H1 (cell line): Measurements from ENCODE around the gene AKIRIN2. TPM values are rescaled to one million over a fixed set of nuclear protein-coding genes. Genes with fewer than 3 reads are reported as not detected.

ENCODE experiments used
- CTCF ChIA-PET: fragments of 300-600 bp; sonication (Branson Sonifier 250); formaldehyde crosslinking; loops from one replicate; lab custom pipeline; 2021; ENCODE audit not compliant: partially characterized antibody; lab: Charles Lee
- POLR2A ChIA-PET: fragments of 300-600 bp; sonication (Branson Sonifier 250); formaldehyde crosslinking; loops from one replicate; lab custom pipeline; 2021; ENCODE audit warnings: inconsistent platforms; ENCODE audit not compliant: partially characterized antibody; lab: Charles Lee
- DNase-seq, 2 experiments: peaks; one replicate each; pipeline versions ENCODE4 v3.0.0 to v3.0.0-alpha.2; 2010 to 2022; ENCODE audit warnings: low spot score in 2 of 2, low read depth in 1 of 2, mixed read lengths in 1 of 2
- FAIRE-seq: peaks from 2 replicates; lab custom pipeline; 2011; peaks lifted over from hg19 to GRCh38; lab: Jason Lieb, UNC
- H2AFZ ChIP-seq: 2 replicates; pipeline ENCODE4 v1.8.1; 2012; ENCODE audit warnings: low read length, inconsistent platforms
- H2AK5ac ChIP-seq: 2 replicates; pipeline ENCODE4 v1.6.1; 2013; ENCODE audit warnings: low read depth, low read length
- H2BK120ac ChIP-seq: replicated peaks from 2 replicates; pipeline ENCODE3; 2013; ENCODE audit warnings: low read depth, low read length, inconsistent platforms
- H2BK12ac ChIP-seq: 2 replicates; pipeline ENCODE4 v1.6.1; 2013; ENCODE audit warnings: low read depth, low read length
- H2BK15ac ChIP-seq: 2 replicates; pipeline ENCODE4 v1.6.1; 2013; ENCODE audit warnings: low read length
- H2BK20ac ChIP-seq: 2 replicates; pipeline ENCODE4 v1.6.1; 2013; ENCODE audit warnings: low read length
- H2BK5ac ChIP-seq: 2 replicates; pipeline ENCODE4 v1.6.1; 2013; ENCODE audit warnings: low read depth, low read length
- H3K14ac ChIP-seq: 2 replicates; pipeline ENCODE4 v1.6.1; 2013; ENCODE audit warnings: inconsistent platforms; ENCODE audit not compliant: insufficient read length
- H3K18ac ChIP-seq: 2 replicates; pipeline ENCODE4 v1.6.1; 2013; ENCODE audit warnings: low read length; ENCODE audit errors: extremely low read depth
- H3K23ac ChIP-seq: 2 replicates; pipeline ENCODE4 v1.6.1; 2013; ENCODE audit warnings: inconsistent platforms; ENCODE audit not compliant: insufficient read length
- H3K23me2 ChIP-seq: 2 replicates; pipeline ENCODE4 v1.6.1; 2013; ENCODE audit warnings: low read depth, low read length
- H3K27ac ChIP-seq: 2 replicates; pipeline ENCODE4 v1.6.1; 2011; ENCODE audit warnings: low read depth, low read length, inconsistent platforms
- H3K27me3 ChIP-seq, 4 experiments: replicated peaks in 1 of 4; 1 replicate in 1 of 4; 2 replicates in 3 of 4; pipeline versions ENCODE4 v1.6.1 to v1.8.1; 2011 to 2013; ENCODE audit warnings: low read length in 3 of 4, mild to moderate bottlenecking in 3 of 4, inconsistent platforms in 2 of 4, mixed read lengths in 2 of 4, moderate library complexity in 1 of 4; ENCODE audit not compliant: control insufficient read depth in 3 of 4, insufficient read depth in 3 of 4; ENCODE audit errors: extremely low read depth in 1 of 4
- H3K36me3 ChIP-seq, 4 experiments: 2 replicates each; pipeline versions ENCODE4 v1.6.1 to v1.8.1; 2011 to 2013; ENCODE audit warnings: mild to moderate bottlenecking in 4 of 4, low read length in 3 of 4, moderate library complexity in 2 of 4, control low read depth in 1 of 4, inconsistent platforms in 1 of 4; ENCODE audit not compliant: insufficient read depth in 4 of 4, control insufficient read depth in 2 of 4
- H3K4ac ChIP-seq: replicated peaks from 2 replicates; pipeline ENCODE3; 2013; ENCODE audit warnings: low read length, low read depth, mixed read lengths, inconsistent platforms; ENCODE audit not compliant: insufficient read length
- H3K4me1 ChIP-seq, 4 experiments: replicated peaks in 1 of 4; 1 replicate in 1 of 4; 2 replicates in 3 of 4; pipeline versions ENCODE4 v1.6.1 to v1.8.1; 2011 to 2013; ENCODE audit warnings: low read length in 3 of 4, inconsistent platforms in 2 of 4, mixed read lengths in 1 of 4; ENCODE audit not compliant: insufficient read depth in 4 of 4, control insufficient read depth in 3 of 4
- H3K4me2 ChIP-seq, 2 experiments: 2 replicates each; pipeline versions ENCODE4 v1.6.1 to v1.8.1; 2011 to 2013; ENCODE audit warnings: low read depth in 2 of 2, low read length in 2 of 2, control low read depth in 1 of 2, inconsistent platforms in 1 of 2, mild to moderate bottlenecking in 1 of 2; ENCODE audit not compliant: insufficient read depth in 1 of 2
- H3K4me3 ChIP-seq, 4 experiments: fragments of 200-600, 300-600 bp in 1 of 4; sonication (generic), shearing (Covaris generic), sonication (Bioruptor Twin) in 1 of 4; 2 replicates each; pipeline versions ENCODE4 v1.5.1 to v1.8.1; 2011 to 2016; ENCODE audit warnings: low read length in 4 of 4, low read depth in 3 of 4, control low read depth in 2 of 4, inconsistent platforms in 2 of 4, mild to moderate bottlenecking in 2 of 4, mixed read lengths in 1 of 4, moderate library complexity in 1 of 4; ENCODE audit not compliant: insufficient read depth in 2 of 4; ENCODE audit errors: extremely low read depth in 1 of 4
- H3K56ac ChIP-seq: replicated peaks from 2 replicates; pipeline ENCODE3; 2013; ENCODE audit warnings: low read depth, mild to moderate bottlenecking, mixed read lengths, low read length, inconsistent platforms; ENCODE audit not compliant: insufficient read length
- H3K79me1 ChIP-seq: 2 replicates; pipeline ENCODE4 v1.6.1; 2013; ENCODE audit warnings: low read depth, low read length, control low read depth
- H3K79me2 ChIP-seq, 2 experiments: 2 replicates each; pipeline versions ENCODE4 v1.6.1 to v1.8.1; 2012 to 2013; ENCODE audit warnings: low read length in 2 of 2, mild to moderate bottlenecking in 2 of 2, inconsistent platforms in 1 of 2; ENCODE audit not compliant: insufficient read depth in 2 of 2, control insufficient read depth in 1 of 2
- H3K9ac ChIP-seq, 4 experiments: replicated peaks in 1 of 4; 1 replicate in 1 of 4; 2 replicates in 3 of 4; pipeline versions ENCODE4 v1.6.1 to v1.8.1; 2011 to 2013; ENCODE audit warnings: low read depth in 3 of 4, low read length in 3 of 4, control low read depth in 2 of 4, mild to moderate bottlenecking in 2 of 4, moderate library complexity in 2 of 4, inconsistent platforms in 1 of 4; ENCODE audit errors: extremely low read depth in 1 of 4
- H3K9me3 ChIP-seq, 2 experiments: 2 replicates each; pipeline versions ENCODE4 v1.6.1 to v1.8.1; 2012 to 2013; ENCODE audit warnings: mild to moderate bottlenecking in 2 of 2, moderate library complexity in 2 of 2, control low read depth in 1 of 2, inconsistent platforms in 1 of 2, low read depth in 1 of 2, low read length in 1 of 2, mixed read lengths in 1 of 2; ENCODE audit not compliant: insufficient read depth in 2 of 2
- H4K20me1 ChIP-seq, 2 experiments: replicated peaks in 1 of 2; 2 replicates each; pipeline versions ENCODE3 to v1.8.1; 2011 to 2013; ENCODE audit warnings: inconsistent platforms in 2 of 2, low read length in 2 of 2, mild to moderate bottlenecking in 1 of 2; ENCODE audit not compliant: insufficient read depth in 2 of 2, control insufficient read depth in 1 of 2
- H4K5ac ChIP-seq: 2 replicates; pipeline ENCODE4 v1.6.1; 2013; ENCODE audit warnings: low read length, low read depth, mixed read lengths, inconsistent platforms; ENCODE audit not compliant: insufficient read length
- H4K8ac ChIP-seq: 2 replicates; pipeline ENCODE4 v1.8.0; 2013; ENCODE audit warnings: mild to moderate bottlenecking, moderate library complexity, low read length, inconsistent platforms; ENCODE audit not compliant: insufficient read depth; ENCODE audit errors: extremely low read depth
- H4K91ac ChIP-seq: replicated peaks from 2 replicates; pipeline ENCODE3; 2013; ENCODE audit warnings: low read length, mixed read lengths, inconsistent platforms; ENCODE audit not compliant: insufficient read length
- HDAC6 ChIP-seq: IDR thresholded peaks from one replicate; pipeline ENCODE4 v1.7.1; 2012; ENCODE audit warnings: low read depth, mild to moderate bottlenecking, inconsistent platforms, low read length, moderate library complexity
- RAD21 ChIP-seq, 2 experiments: IDR thresholded peaks in 1 of 2; conservative IDR thresholded peaks in 1 of 2; 2 replicates each; pipeline ENCODE4 v1.6.1; 2011; ENCODE audit warnings: low read depth in 2 of 2, low read length in 2 of 2, improper control_type of control experiment in 1 of 2, inconsistent platforms in 1 of 2, mild to moderate bottlenecking in 1 of 2, moderate library complexity in 1 of 2
- WGBS, 2 experiments: shearing (Covaris generic) in 1 of 2; methylation state at CpG; one replicate each; pipeline versions ENCODE4 v1.1.6 to v1.1.7; 2013 to 2015; ENCODE audit warnings: low lambda C conversion rate in 2 of 2, mixed read lengths in 2 of 2, inconsistent platforms in 1 of 2, low coverage in 1 of 2, missing lambda C conversion rate in 1 of 2; ENCODE audit not compliant: insufficient replicate concordance in 2 of 2, insufficient coverage in 1 of 2, insufficient read length in 1 of 2; ENCODE audit errors: extremely low coverage in 1 of 2, missing lambda C conversion rate in 1 of 2; 5-methylcytosine and 5-hydroxymethylcytosine counted together
- polyA plus RNA-seq, 7 experiments: library from polyadenylated mRNA; depleted of rRNA in 3 of 7; stranded (reverse) in 5 of 7; unstranded in 2 of 7; fragments of >200 nt in 5 of 7; fragments of 200-250 nt in 2 of 7; gene quantifications; 1 replicate in 5 of 7; 2 replicates in 1 of 7; 4 replicates in 1 of 7; pipeline versions ENCODE4 v1.2.1 to v1.2.3, GENCODE V29; 2011 to 2013; ENCODE audit warnings: missing spikeins in 2 of 7, mixed read lengths in 2 of 7
- total RNA-seq: library from RNA; stranded (reverse); fragmentation: NEBNext Ultra II Directional; extraction: Animal tissue kit (Norgen Biotek cat#: 25700); gene quantifications from 2 replicates; pipeline ENCODE4 v1.2.1, GENCODE V29; 2021

AKIRIN2 gene
- total and polyA plus RNA-seq, 2 of the 8 experiments (the other 6 are each of a cell fraction or from before 2014, with no cell fraction given), result 35.6 to 75.3 TPM

DNA sequence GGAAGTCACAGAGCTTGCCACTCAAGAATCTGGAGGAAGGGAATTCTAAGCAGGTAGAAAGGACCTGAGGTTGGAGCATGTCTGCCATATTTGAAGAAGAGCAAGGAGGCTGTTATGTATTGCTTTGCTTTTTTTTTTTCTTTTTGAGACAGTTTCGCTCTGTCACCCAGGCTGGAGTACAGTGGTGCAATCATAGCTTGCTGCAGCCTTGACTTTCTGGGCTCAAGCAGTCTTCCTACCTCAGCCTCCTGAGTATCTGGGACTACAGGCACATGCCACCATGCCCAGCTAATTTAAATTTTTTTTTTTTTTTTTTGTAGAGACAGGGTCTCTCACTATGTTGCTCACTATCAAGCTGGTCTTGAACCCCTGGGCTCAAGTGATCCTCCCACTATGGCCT lies 71.3 kb downstream of the AKIRIN2 start:
- no peak for TF ChIP-seq RAD21 (IDR thresholded peaks at IDR 0.05 in 1 of 2, conservative IDR thresholded peaks at IDR 0.05 in 1 of 2; ENCODE audit: low read depth in 2 of 2, low read length in 2 of 2)
- no peak for TF ChIP-seq HDAC6
- ChIA-PET CTCF (interaction anchor here (0.6 kb wide), 1 partner anchor 146 kb away, joined by 3 read pairs; no protein-coding TSS in a partner anchor), POLR2A (interaction anchor here (1.1 kb wide), 1 partner anchor 12 kb away, joined by 3 read pairs; no protein-coding TSS in a partner anchor)

More for the DNA sequence above, 71.3 kb downstream of the AKIRIN2 start:
- no peak overlapping the region for H2BK20ac ChIP-seq
- H3K56ac ChIP-seq, result no peak overlapping the region
- no peaks in the 10 kb centered on the region for H3K27me3 ChIP-seq
- peaks cover 0 to 1% of the 10 kb centered on the region in 2 experiments for H4K20me1 ChIP-seq
- H4K91ac ChIP-seq, result no peak overlapping the region
- H2BK12ac ChIP-seq, result no peak overlapping the region
- no peaks in the 10 kb centered on the region for H3K4me1 ChIP-seq
- H2AK5ac ChIP-seq, result no peak overlapping the region
- H3K4me2 ChIP-seq, result no peak overlapping the region
- H3K23ac ChIP-seq, result no peak overlapping the region
- no peaks in the 10 kb centered on the region for H3K79me2 ChIP-seq
- no peak overlapping the region for H2AFZ ChIP-seq
- H3K27ac ChIP-seq, result no peak overlapping the region
- H2BK5ac ChIP-seq, result no peak overlapping the region
- H4K5ac ChIP-seq, result no peak overlapping the region
- DNase-seq (no peak), FAIRE-seq (no peak)
- H3K18ac ChIP-seq, result no peak overlapping the region
- no peak overlapping the region for H3K14ac ChIP-seq
- H2BK15ac ChIP-seq, result no peak overlapping the region
- H3K23me2 ChIP-seq, result no peaks in the 10 kb centered on the region
- no peaks in the 10 kb centered on the region for H3K9me3 ChIP-seq
- no peak overlapping the region for H3K4ac ChIP-seq
- 88% methylated on average over 1 of the region's 1 CpG; no CpG with 5 or more reads in 1 of the 2 experiments for WGBS, 2 experiments
- H2BK120ac ChIP-seq, result no peak overlapping the region
- H3K36me3 ChIP-seq, result peaks cover 0 to 28% (median 10%) of the 10 kb centered on the region in 4 experiments; a peak in 6 of 8 replicates
- no peak overlapping the region for H4K8ac ChIP-seq
- no peak overlapping the region for H3K9ac ChIP-seq
- H3K4me3 ChIP-seq, result no peak overlapping the region
- no peaks in the 10 kb centered on the region for H3K79me1 ChIP-seq
